AG04450 (cell line): ENCODE data around the gene MRPL22. TPM values are rescaled to one million over a fixed set of nuclear protein-coding genes. Genes with fewer than 3 reads are reported as not detected.

Experiments
- CTCF ChIA-PET: fragments of 300-600, 350-600 bp; formaldehyde crosslinking; extraction: SDS; loops from one replicate; lab custom pipeline; 2022; ENCODE audit warnings: antibody characterized with exemption, inconsistent platforms; lab: Charles Lee
- POLR2A ChIA-PET: fragments of 350-600 bp; formaldehyde crosslinking; extraction: SDS; loops from one replicate; lab custom pipeline; 2021; ENCODE audit warnings: antibody characterized with exemption, inconsistent platforms; lab: Yijun Ruan, JAX
- DNase-seq: peaks from one replicate; pipeline ENCODE4 v3.0.0-alpha.2; 2011; ENCODE audit warnings: low read depth, low spot score
- H3K27ac ChIP-seq: one replicate; pipeline ENCODE4 v1.5.1; 2012; ENCODE audit warnings: low read depth, low read length, control low read depth
- H3K27me3 ChIP-seq: one replicate; pipeline ENCODE4 v1.6.0; 2012; ENCODE audit warnings: low read length; ENCODE audit not compliant: control insufficient read depth, insufficient read depth
- H3K4me3 ChIP-seq: 2 replicates; pipeline ENCODE4 v1.5.1; 2011; ENCODE audit warnings: mild to moderate bottlenecking, low read depth, low read length, control low read depth
- H3K9me3 ChIP-seq: 2 replicates; pipeline ENCODE4 v1.5.1; 2012; ENCODE audit warnings: low read length; ENCODE audit not compliant: control insufficient read depth, insufficient read depth
- CTCF ChIP-seq: IDR thresholded peaks from 2 replicates; pipeline ENCODE4 v1.5.1; 2011; ENCODE audit warnings: low read depth, low read length, control low read depth, inconsistent platforms
- polyA plus RNA-seq: library from polyadenylated mRNA; depleted of rRNA; stranded (reverse); fragments of >200 nt; gene quantifications from 2 replicates; pipeline ENCODE4 v1.2.3, GENCODE V29; 2011

Gene MRPL22
- polyA plus RNA-seq, 1 experiment = 47.3 TPM

GRCh38 chr5:154896562-154897165 lies 44.2 kb upstream of the MRPL22 start:
- no peak for TF ChIP-seq CTCF
- Histone ChIP-seq H3K27me3 (no peaks in the 10 kb centered on the region), H3K27ac (no peak overlapping the region), H3K4me3 (no peak overlapping the region), H3K9me3 (no peaks in the 10 kb centered on the region)
- ChIA-PET POLR2A (no interaction called here), CTCF (interaction anchor here (0.5 kb wide), 1 partner anchor 77 kb away, joined by 3 read pairs; no protein-coding TSS in a partner anchor)
- no peak for DNase-seq

- ChIA-PET CTCF (interaction anchor here (0.9 kb wide), 1 partner anchor 8 kb away, joined by 6 read pairs; no protein-coding TSS in a partner anchor), POLR2A (no interaction called here)
- Histone ChIP-seq H3K27me3 (no peaks in the 10 kb centered on the region), H3K27ac (no peak overlapping the region), H3K9me3 (no peaks in the 10 kb centered on the region), H3K4me3 (no peak overlapping the region)
- no peak for DNase-seq
- no peak for TF ChIP-seq CTCF
Observed at GRCh38 chr5:154898210-154898609, 42.7 kb upstream of the MRPL22 start.

GRCh38 chr5:154899151-154899816 lies 41.6 kb upstream of the MRPL22 start:
- Histone ChIP-seq H3K4me3 (no peak overlapping the region), H3K27ac (no peak overlapping the region), H3K9me3 (no peaks in the 10 kb centered on the region), H3K27me3 (no peaks in the 10 kb centered on the region)
- ChIA-PET CTCF (interaction anchor here (1.0 kb wide), 1 partner anchor 248 kb away, joined by 3 read pairs; no protein-coding TSS in a partner anchor), POLR2A (no interaction called here)
- TF ChIP-seq CTCF = no peak
- DNase-seq = no peak

GRCh38 chr5:154900066-154900465 lies 40.8 kb upstream of the MRPL22 start:
- ChIA-PET CTCF (interaction anchor here (1.0 kb wide), 1 partner anchor 248 kb away, joined by 3 read pairs; no protein-coding TSS in a partner anchor), POLR2A (no interaction called here)
- Histone ChIP-seq H3K9me3 (no peaks in the 10 kb centered on the region), H3K4me3 (no peak overlapping the region), H3K27me3 (no peaks in the 10 kb centered on the region), H3K27ac (no peak overlapping the region)
- TF ChIP-seq CTCF = no peak
- no peak for DNase-seq

GRCh38 chr5:154901276-154901675 lies 39.6 kb upstream of the MRPL22 start:
- Histone ChIP-seq H3K4me3 (no peak overlapping the region), H3K27me3 (no peaks in the 10 kb centered on the region), H3K9me3 (no peaks in the 10 kb centered on the region), H3K27ac (no peak overlapping the region)
- DNase-seq = no peak
- CTCF ChIA-PET = no interaction called here
- TF ChIP-seq CTCF = no peak
- POLR2A ChIA-PET = no interaction called here
